ENCODE measurements around the gene HOXA10.
A peak's percentile ranks its signal among the peaks of the same experiment; 100 is the strongest.

HOXA10 gene

GRCh38 chr7:27173956-27174873 is at the start of gene HOXA10:
HOXA10 (minus strand) TSS chr7:27174320; CDS start chr7:27174306, 14 bp downstream.
- peak; percentile 87 for DNase-seq

GRCh38 chr7:27221201-27221797 is 47.2 kb upstream of the HOXA10 start:
- no peak for DNase-seq

DNA sequence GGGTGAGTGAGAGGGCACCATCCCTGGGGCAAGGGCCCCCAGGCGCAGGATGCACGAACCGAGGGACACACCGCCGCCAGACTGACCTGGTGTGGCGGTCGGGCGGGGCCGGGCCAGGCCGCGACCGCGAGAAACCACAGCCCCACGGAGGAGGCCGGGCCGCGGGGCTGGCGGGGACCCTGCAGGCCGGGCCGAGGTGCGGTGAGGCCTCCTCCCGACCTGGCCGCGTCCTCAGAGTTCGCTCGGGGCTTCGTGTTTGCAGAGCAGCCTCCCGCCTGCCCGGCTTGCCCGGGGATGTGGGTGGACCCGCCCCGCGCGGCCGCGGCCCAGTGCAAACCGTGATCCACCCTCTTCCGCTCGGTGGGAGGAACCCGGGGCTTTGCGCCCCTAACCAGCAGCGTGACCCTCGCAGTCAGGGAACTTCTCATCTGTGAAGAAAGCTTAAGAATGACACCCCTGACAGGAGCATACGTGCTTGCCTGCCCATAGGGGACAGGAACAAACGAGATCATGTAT is 46.4 kb upstream of the HOXA10 start:
- no peak for DNase-seq

DNA sequence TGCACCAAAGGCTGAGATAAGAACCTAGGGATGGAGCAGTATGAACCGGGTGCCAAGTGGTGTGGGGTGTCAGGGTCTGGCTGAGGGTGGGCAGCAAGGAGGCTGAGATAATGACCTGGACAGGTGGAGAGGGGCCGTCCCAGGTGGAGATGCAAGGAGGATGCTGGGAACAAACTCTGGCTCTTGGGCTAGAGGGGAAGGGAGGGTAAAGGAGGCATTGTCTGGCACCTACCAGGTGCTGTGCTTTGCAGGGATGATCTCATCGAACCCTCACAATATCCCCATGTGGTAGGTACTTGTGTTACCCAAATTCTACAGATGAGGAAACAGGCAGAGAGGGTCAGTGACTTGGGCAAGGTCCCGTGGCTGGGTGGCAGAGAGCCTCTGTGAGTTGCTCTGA is 45.7 kb upstream of the HOXA10 start:
- DNase-seq = no peak

GRCh38 chr7:27217951-27218350 is 43.8 kb upstream of the HOXA10 start:
- no peak for DNase-seq

DNA sequence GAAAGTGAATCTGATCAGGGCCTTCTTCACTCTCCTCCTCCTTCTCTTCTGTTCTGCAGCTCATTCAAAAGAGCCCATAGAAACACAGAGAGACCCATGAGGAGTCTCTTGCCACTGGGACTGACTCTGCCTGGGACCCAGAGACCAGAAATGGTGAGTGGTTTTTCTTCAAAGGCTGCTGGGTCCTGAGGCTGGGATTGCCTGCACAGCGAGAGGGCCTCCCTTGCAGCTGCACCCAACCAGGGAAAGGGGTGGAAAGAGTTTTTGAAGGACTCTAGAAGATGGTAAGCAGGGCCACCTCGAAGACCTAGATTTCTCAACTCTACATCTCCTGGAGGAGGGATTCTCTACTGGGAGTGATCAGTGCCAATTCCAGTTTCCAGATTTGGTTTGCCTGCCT is 41.2 kb upstream of the HOXA10 start:
- no peak for DNase-seq

DNA sequence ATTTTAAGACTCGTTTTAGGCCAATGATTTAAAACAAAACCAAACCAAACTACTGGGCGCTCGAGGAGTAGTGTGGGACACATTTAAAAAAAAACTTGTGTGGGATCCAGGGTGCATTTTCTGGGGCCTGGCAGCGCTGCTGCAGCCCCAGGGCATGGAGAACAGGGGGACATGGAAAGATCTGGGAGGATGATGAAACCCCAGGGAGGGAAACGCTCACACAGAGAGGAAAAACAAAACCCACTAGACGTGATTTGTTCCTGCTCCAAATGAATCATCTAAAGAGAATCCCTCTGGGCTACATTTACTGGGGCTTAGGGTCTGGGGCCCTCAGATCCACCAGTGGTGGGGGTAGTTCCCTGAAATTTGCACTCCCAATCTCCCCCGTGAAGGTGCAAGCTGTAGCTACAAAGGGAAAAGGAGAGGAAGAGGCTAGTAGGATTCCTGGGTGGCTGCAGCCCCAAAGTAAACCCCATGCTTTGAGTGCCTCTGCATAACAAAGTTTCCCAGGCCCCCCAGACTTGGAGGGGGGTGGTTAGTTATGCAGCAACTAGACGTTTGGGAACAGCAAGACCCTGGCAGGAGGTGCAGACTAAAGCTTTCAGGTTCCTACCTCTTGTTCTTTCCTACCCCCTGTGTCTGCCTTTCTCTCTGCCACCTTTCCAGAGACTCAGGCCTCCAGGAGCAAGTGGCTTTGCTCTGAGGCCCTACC is 40.3 kb upstream of the HOXA10 start:
- peak; percentile 51 for DNase-seq

GRCh38 chr7:27213433-27214238 is 39.5 kb upstream of the HOXA10 start:
- DNase-seq = no peak

GRCh38 chr7:27212497-27213432 is 38.6 kb upstream of the HOXA10 start:
- DNase-seq = no peak

GRCh38 chr7:27211764-27212204 is 37.7 kb upstream of the HOXA10 start:
- no peak for DNase-seq

- no peak for DNase-seq
Measured at GRCh38 chr7:27211084-27211446, 36.9 kb upstream of the HOXA10 start.

- DNase-seq = peak; percentile 54
Measured at GRCh38 chr7:27210441-27211083, 36.4 kb upstream of the HOXA10 start.

- no peak for DNase-seq
Measured at GRCh38 chr7:27209933-27210440, 35.9 kb upstream of the HOXA10 start.

DNA sequence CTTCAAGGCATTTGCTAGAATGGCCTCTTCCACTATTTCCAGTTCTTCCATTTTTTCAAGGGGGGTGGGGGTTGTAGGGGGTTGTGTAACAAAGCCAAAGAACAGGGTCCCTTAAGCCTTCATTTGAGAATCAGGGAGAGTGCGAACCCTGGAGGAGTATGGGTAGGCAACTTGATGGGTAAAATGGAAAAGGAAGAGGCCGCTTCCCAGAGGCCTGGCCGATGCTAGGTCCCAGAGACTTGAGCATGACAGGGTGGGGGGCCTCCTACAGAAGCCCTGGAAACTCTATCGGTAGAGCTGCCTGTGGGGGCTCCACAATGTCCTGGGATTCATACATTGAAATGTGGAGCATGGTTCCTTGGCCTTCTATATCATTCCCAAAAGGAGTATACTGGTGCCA is 34.9 kb upstream of the HOXA10 start:
- DNase-seq = no peak

DNA sequence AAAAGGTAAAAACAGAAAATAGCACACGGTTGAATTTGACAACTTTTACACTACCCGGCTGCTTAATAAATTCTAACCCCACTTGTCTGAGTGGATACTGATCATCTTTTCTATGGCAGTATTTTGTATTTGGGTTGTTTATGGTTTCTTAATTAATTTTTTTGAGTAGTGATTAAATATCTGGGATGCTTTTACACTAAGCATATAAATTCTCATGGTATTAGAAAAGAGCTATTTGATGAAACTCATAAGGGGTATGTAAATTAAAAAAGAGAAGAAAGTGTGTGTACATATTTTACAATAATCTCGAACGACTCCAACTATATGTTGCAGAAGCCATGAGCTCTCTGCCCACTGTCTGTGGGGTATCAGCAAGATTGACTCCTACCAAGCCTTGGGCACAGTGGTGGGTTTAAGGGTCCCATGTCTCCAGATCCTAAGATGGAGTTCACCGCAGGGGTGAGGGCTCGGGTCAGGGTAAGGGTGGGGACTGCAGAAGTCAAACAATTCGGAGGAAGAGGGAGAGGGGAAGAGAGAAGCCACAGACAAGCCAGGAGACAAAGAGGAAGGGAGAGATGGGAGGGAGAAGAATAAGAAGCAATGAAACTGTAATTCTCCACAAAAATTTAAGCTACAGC is 33.3 kb upstream of the HOXA10 start:
- no peak for DNase-seq

GRCh38 chr7:27205325-27206280 is 31.5 kb upstream of the HOXA10 start:
- no peak for DNase-seq

GRCh38 chr7:27204851-27205322 is 30.8 kb upstream of the HOXA10 start:
- DNase-seq = peak; percentile 29

DNA sequence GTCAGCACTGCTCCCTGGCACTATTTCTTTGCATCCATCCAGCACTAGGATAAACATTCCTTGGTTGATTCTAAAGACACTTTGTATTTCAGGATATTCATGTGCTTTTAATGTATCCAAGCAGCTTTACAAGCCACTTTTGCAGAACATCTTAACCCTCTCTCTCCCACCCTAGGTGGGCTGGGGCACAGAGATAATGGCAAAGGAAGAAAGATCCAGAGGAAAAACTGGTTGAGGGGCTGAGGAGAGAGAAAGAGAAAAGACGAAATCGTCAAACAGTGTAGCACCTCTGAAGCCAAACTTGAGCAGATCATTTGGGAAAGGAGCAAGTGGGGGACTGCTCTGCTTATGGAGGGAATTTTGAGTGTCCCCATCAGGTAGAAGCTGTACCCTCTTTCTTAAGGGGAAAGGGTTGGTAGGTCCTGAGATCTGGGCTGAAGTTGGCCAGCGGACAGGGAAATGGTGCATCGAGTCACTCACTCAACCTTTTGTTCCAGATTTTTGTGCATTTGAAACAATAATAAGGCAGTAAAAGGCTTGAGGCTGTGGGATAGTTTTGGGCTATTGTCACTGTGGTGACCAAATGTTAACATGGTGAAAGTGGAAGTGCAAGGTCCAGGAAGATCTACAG is 30.0 kb upstream of the HOXA10 start:
- DNase-seq = no peak

All from EL (cell line).